Vagina (tissue), 2 donors: ENCODE measurements around the gene NFXL1. TPM values are rescaled to one million over a fixed set of nuclear protein-coding genes. Genes with fewer than 3 reads are reported as not detected.

ENCODE experiments used
- DNase-seq, 2 donors: peaks; one replicate each; pipeline ENCODE4 v3.0.0-alpha.2; 2017; ENCODE audit errors: extremely low spot score in 2 of 2
- H3K27ac ChIP-seq: fragments of 200-600 bp; sonication (generic); one replicate; pipeline ENCODE4 v1.5.1; 2019
- H3K27me3 ChIP-seq: fragments of 200-600 bp; sonication (generic); one replicate; pipeline ENCODE4 v1.5.1; 2019
- H3K36me3 ChIP-seq, 2 donors: fragments of 200-600 bp; sonication (generic); one replicate each; pipeline ENCODE4 v1.5.1; 2017 to 2019
- H3K4me1 ChIP-seq: fragments of 200-600 bp; sonication (generic); one replicate; pipeline ENCODE4 v1.5.1; 2019
- H3K4me3 ChIP-seq, 2 donors: fragments of 200-600 bp; sonication (generic); 1 replicate in 1 of 2; 2 replicates in 1 of 2; pipeline ENCODE4 v1.5.1; 2016 to 2019
- H3K9me3 ChIP-seq: fragments of 200-600 bp; sonication (generic); one replicate; pipeline ENCODE4 v1.5.1; 2019
- CTCF ChIP-seq, 3 experiments: fragments of 450-650 bp in 2 of 3; fragments of 200-600 bp in 1 of 3; sonication (generic) in 1 of 3; IDR thresholded peaks; one replicate each; pipeline ENCODE4 v1.5.1; 2017 to 2019; ENCODE audit warnings: antibody characterized with exemption in 3 of 3, mild to moderate bottlenecking in 2 of 3, moderate library complexity in 2 of 3
- POLR2A ChIP-seq, 2 donors: fragments of 450-650 bp; IDR thresholded peaks; one replicate each; pipeline ENCODE4 v1.6.1; 2017; ENCODE audit warnings: antibody characterized with exemption in 2 of 2, mild to moderate bottlenecking in 2 of 2, moderate library complexity in 2 of 2
- POLR2AphosphoS5 ChIP-seq, 2 donors: sonication (generic); formaldehyde crosslinking; IDR thresholded peaks; one replicate each; pipeline ENCODE4 v1.9.0; 2017; ENCODE audit warnings: antibody characterized with exemption in 2 of 2, mild to moderate bottlenecking in 2 of 2, low read depth in 1 of 2; ENCODE audit not compliant: insufficient read depth in 1 of 2
- intact Hi-C: fragments of 100-400 bp; cut with DNase I; formaldehyde crosslinking; loops from one replicate; pipeline ENCODE4 v1.15.1; 2023
- total RNA-seq: library from RNA; depleted of rRNA; stranded (reverse); fragments of >200 nt; gene quantifications from one replicate; pipeline ENCODE4 v1.2.3, GENCODE V29; 2016

Gene NFXL1
- total RNA-seq, 1 donor from 2014 or later, result 36.6 TPM

GRCh38 chr4:47915378-47915777 is 995 bp upstream of the NFXL1 start:
- Histone ChIP-seq H3K27ac (no peak overlapping the region), H3K4me3 (no peak overlapping the region), H3K27me3 (no peaks in the 10 kb centered on the region), H3K4me1 (peaks cover 15% of the 10 kb centered on the region), H3K9me3 (no peaks in the 10 kb centered on the region), H3K36me3 (peaks cover 0 to 5% of the 10 kb centered on the region in 2 donors)
- intact Hi-C loops, result no loop called here
- no peak for DNase-seq
- TF ChIP-seq CTCF (IDR thresholded peaks at IDR 0.05), result no peak
- TF ChIP-seq POLR2AphosphoS5 (IDR thresholded peaks at IDR 0.05; ENCODE audit: insufficient read depth in 1 of 2, low read depth in 1 of 2), result no peak
- no peak for TF ChIP-seq POLR2A (IDR thresholded peaks at IDR 0.05)

- H3K27ac ChIP-seq, result peak overlapping the region; percentile 24
- intact Hi-C loops, result no loop called here
Observed at GRCh38 chr4:47914926-47915237, 499 bp upstream of the NFXL1 start.

GRCh38 chr4:47913861-47914219 is 543 bp downstream of the NFXL1 start:
- no peak for DNase-seq
- no peak for TF ChIP-seq POLR2A (IDR thresholded peaks at IDR 0.05)
- TF ChIP-seq POLR2AphosphoS5 (IDR thresholded peaks at IDR 0.05; ENCODE audit: insufficient read depth in 1 of 2, low read depth in 1 of 2), result no peak
- no peak for TF ChIP-seq CTCF (IDR thresholded peaks at IDR 0.05)
- no peaks in the 10 kb centered on the region for H3K9me3 ChIP-seq
- peak overlapping the region; percentile 63 to 86 for H3K4me3 ChIP-seq
- no peaks in the 10 kb centered on the region for H3K27me3 ChIP-seq
- H3K27ac ChIP-seq, result peak overlapping the region; percentile 76
- intact Hi-C loops, result no loop called here
- H3K4me1 ChIP-seq, result peaks cover 15% of the 10 kb centered on the region
- peaks cover 0 to 9% of the 10 kb centered on the region in 2 donors for H3K36me3 ChIP-seq

More at GRCh38 chr4:47914926-47915237, 499 bp upstream of the NFXL1 start:
- TF ChIP-seq CTCF (IDR thresholded peaks at IDR 0.05), result no peak
- TF ChIP-seq POLR2AphosphoS5 (IDR thresholded peaks at IDR 0.05; ENCODE audit: insufficient read depth in 1 of 2, low read depth in 1 of 2), result no peak
- TF ChIP-seq POLR2A (IDR thresholded peaks at IDR 0.05), result no peak
- no peak for DNase-seq
- peaks cover 0 to 9% of the 10 kb centered on the region in 2 donors for H3K36me3 ChIP-seq
- H3K9me3 ChIP-seq, result no peaks in the 10 kb centered on the region
- H3K4me1 ChIP-seq, result peaks cover 15% of the 10 kb centered on the region
- H3K27me3 ChIP-seq, result no peaks in the 10 kb centered on the region
- peak overlapping the region; percentile 63 to 86 for H3K4me3 ChIP-seq

- intact Hi-C loops, result no loop called here
Observed at GRCh38 chr4:47913330-47913729, 1.1 kb downstream of the NFXL1 start.

More at GRCh38 chr4:47913330-47913729, 1.1 kb downstream of the NFXL1 start:
- Histone ChIP-seq H3K27me3 (no peaks in the 10 kb centered on the region), H3K9me3 (no peaks in the 10 kb centered on the region), H3K4me3 (peak overlapping the region; percentile 63 to 86), H3K4me1 (peaks cover 15% of the 10 kb centered on the region), H3K27ac (peak overlapping the region; percentile 76), H3K36me3 (peaks cover 0 to 9% of the 10 kb centered on the region in 2 donors)
- no peak for DNase-seq
- TF ChIP-seq CTCF (IDR thresholded peaks at IDR 0.05) (no peak), POLR2AphosphoS5 (IDR thresholded peaks at IDR 0.05; ENCODE audit: insufficient read depth in 1 of 2, low read depth in 1 of 2) (no peak), POLR2A (IDR thresholded peaks at IDR 0.05) (no peak)
